GM19351 (cell line): ENCODE measurements around the gene BMPER.

Experiments
- ATAC-seq: cut with Tn5 transposase; IDR thresholded peaks from one replicate; pipeline ENCODE4 v1.9.1; 2021; ENCODE audit warnings: mild to moderate bottlenecking, moderate library complexity; ENCODE audit not compliant: unreplicated experiment

The BMPER gene

DNA sequence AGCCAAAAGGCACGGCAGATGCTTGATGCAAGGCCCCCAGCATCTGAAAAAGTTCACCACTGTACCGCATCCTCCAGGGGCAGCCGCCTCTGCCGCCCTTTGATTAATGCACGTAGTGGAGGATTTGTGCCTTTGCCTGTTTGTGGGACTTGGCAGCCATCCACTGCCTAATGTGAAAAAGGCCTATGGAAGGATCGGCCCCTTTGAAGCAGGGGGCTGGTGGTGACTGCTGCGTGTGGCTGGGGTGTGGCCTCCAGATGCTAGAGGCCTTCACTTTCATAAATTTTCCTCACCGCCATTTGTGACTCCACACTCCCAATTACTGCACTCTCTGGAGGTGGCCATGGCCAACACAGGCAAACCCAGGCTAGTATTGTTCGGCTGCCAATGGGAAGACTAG is 226.0 kb downstream of the BMPER start:
- no peak for ATAC-seq

DNA sequence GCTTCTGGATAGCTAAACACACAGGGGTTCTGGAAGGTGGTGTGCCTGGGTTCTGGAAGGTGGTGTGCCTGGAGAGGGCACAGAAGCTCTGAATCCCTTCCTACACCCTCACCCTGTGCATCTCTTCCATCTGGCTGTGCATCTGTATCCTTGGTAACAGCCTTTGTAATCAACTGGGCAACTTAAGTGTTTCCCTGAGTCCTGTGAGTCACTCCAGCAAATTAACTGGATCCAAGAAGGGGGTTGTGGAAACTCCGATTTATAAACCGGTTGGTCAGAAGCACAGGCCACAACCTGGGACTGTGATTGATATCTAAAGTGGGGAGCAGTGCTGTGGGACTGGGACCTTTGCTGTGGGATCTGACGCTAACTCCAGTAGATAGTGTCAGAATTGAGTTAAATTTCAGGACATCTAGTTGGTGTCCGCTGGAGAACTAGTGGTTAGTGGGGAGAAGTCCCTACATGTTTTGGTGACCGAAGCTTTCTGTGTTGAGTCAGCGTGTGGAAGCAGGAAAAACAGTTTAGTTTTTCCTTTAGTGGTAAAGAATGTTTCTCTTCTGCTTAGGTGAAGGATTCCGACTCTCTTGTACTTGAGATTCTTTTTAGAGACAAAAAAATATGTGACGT is 228.1 kb downstream of the BMPER start:
- ATAC-seq, result no peak

DNA sequence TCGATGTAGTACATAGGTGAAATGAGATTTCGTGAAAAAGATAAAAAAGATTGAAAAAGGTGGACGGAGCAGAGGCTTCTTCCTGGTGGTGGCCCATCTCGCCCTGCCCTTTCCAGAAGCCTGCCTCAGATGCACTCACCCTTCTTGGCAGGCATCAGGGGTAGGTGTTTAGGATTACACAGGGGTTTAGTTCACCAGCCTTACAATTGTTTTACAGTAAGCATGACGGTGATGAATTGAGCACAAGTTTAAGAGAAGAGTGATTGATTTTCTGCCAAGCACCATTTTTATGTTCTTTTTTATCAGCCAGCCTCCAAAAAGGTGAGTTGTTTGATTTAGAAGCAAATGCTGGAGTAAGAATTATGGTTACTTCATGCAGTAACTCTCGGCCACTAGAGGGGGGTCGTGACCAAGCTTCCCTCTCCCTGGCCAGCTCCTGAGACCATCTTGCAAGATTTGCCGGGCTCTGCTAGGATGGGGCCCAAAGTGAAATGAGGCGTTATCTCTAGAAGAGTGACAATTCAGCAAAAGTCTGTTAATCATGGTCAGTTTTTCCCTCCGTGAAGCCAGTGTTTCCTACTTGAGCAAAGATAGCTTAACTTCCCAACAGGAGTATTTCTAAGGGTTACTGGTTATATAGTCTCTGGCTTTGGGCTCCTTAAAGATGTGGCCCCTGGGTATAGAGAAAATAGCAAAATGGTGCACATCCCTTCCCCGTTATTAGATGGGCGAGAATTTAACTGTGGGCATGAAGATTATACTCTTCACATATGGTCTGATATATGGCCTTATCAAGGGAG is 228.8 kb downstream of the BMPER start:
- ATAC-seq, result peak; percentile 71

DNA sequence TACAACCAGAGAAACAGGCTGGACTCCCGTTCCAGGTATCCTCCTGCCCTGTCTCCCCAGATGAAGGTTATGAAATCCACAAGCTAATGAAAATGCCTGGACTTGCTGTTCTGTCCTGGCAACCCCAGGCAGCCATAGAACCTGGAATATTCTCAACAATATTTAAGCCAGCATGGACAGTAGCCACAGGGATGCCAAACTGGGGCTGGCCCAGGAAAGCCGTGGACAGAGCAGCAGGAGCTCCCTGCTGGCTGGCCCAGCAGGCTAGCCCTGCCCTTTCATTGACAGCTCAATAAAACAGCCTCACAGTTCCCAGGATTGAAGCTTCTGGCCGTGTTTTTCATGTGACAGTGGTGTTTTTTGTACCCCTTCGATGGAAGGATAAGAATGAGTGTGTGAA is 230.6 kb downstream of the BMPER start:
- no peak for ATAC-seq

DNA sequence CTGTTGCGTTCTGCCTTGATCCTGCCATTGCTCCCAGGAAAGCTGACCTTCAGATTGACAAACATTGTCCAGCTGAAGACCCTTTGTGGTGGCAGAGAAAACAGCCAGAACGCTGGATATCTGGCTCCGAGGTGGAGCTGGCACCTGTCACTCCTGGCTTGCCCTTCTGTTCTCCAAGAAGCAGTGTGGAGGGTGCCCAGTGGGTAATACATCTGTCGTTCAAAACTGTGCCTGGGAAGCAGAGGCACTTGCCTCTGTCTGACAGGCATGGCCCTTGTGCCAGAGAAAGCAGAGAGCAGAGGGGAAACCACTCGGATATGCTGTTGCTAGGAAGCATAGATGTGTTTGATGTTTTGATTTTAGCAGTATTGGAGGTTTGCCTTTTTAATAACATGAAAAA is 231.4 kb downstream of the BMPER start:
- no peak for ATAC-seq

DNA sequence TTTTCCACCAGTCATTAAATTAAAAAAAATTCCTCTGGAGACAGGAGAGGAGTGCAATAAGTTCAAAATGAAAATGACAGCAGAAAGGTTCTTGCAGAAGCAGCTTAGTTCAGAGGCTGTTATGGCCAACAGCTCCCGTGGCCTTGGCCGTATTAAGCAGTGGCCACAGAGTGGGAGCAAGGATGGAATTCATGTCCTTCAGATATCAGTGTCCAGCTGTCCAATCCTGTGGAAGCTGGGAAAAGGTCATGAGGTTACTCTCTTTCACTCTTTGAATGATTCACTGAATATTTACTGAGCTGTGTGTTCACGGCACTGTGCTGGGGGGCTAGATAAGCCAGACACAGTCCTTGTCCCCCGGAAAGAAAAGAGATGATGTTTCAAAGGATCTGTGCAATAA is 231.8 kb downstream of the BMPER start:
- no peak for ATAC-seq

DNA sequence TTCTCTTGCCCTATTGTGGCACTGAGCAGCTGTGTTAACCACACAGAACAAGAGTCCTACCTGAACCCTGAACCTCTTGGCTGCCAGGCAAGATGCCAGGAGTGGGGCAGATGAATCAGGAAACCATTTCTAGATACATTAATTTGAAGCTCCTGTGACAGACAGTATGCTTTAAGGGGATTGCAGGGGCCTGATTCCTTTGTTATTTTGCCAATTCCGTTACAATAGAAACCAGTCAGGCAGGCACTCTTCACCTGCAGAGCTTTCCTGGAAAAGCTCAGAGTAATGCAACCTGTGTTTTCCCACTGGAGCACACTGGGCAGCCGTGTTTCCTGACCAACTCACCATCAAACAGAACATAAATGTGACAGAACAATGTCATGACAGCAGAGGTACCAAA is 233.1 kb downstream of the BMPER start:
- ATAC-seq, result no peak

DNA sequence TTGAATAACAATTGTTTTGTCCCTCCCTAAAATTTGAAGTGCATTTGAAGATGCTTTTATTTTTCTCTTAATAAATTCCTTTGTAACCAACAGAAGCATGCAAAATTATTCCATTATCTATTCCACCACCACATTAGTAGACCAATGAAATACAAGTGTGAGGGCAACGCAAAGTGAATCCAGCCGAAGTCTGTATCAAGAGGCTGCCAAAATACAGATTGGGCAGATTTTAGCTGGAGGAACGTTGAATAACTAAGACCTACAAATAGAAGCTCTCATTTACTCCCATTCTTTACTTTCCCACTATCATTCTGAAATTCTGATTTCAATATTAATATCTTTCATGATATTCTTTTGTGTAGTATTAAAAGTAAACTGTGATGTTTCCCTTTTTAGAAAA is 233.7 kb downstream of the BMPER start:
- ATAC-seq, result no peak

DNA sequence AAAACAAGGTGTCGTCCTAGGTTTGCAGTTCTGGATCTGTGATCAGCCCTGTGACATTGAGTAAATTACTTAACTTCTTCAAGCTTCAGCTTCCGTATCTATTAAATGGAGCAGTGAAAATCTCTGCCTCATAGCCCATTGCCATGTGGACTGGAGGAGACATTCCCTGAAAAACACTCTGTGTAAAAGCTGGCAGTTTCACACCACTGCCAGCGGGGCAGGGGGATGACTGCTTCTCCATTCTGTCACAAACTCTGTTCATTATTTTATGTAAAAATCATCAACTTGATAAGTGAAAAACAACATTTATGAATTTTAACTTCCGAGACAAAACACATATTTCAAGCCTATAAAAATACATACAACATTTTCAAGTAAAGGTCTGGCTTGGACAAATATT is 234.7 kb downstream of the BMPER start:
- no peak for ATAC-seq

DNA sequence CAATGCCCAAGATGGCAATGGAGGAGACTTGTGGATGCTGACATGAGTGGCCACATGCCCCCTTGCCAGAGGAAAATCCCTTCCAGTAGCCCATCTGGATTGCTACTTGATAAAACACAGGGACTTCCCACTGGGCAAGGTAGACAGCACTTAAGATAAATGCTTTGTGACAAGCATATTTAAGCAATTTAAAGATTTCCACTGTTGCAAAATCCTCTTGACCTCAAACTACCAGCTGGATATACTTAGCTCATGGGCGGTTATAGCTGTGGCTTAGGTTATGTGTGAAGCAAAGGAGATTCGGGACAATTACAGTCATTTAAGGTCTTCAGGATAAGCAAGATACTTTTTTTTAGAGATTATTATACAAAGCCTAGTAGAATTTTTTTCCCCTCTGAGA is 238.1 kb downstream of the BMPER start:
- no peak for ATAC-seq

DNA sequence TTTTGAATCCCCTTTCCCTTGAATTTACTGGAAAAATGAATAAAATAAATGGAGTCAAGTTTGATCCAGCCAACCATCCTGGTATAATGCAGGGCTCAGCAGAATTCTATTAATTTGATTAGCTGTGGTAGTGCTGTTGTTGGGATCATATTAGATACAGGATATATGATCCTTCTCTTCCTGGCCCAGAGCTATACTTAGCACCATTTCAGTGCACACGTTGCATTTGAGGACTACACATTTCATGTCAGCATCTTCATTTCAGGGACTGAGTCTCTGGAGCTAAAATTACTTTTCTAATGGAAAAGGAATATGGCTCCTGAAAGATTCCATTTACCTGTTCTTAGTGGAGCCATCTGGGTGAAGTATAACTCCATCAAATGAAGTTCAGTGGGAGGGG is 240.3 kb downstream of the BMPER start:
- no peak for ATAC-seq

DNA sequence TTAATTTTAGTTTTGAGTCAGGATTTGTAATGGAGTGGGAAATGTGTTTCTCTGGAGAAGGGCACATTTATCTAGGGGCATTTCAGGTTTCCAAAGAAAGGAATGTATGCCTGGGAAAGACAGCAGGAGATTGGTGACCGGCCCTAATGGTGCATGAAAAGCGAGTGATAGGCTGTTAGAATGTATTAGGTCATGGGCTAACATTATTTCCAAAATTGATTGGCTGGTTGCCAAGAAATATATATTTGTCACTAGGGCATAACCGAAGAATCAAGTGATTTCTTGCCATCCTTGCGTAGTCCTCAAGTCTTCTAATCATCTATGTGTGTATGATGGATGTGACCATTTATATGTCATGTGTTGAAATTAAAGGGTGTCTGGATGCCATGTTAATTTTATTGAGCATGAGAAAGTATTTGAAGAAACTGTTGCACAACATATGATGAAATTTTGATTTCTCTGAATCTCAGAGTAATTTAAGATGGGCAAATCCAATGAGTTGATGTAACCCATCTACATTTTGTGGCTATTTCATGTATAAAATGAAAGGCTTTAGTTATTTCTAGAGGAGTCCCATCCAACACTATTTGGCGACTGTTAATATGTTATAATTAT is 248.4 kb downstream of the BMPER start:
- no peak for ATAC-seq

DNA sequence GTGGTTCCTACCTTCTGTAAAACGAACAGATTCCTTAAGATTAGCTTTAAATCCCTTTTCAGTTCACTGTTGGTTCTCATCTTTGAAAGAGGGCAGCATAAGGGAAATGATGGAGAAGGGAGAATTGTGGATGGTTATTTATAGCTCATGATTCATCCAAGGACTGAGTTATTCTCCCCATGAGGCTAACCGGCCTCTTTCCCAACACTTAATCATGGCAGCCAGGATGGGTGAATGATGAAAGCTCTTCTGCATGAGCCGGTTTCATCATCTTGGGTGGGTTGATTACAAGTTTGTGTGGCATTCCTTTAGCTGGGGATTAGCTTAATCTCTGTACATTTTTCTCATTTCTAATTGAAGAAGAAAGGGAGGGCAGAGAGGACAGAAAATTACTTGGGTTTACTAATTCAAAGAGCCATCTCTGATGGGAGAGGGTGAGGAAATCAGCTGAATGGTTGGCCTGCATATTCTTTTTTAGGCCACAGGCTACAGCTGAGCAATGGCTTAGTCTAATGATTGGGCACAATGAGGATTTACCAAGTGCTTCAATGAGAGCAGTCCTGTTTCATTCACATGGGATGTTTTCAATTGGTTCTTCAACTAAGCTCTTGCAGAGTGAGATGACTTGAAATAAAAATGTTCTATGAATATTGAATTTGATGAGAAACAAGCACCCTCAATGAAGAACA is 250.0 kb downstream of the BMPER start:
- ATAC-seq, result no peak

DNA sequence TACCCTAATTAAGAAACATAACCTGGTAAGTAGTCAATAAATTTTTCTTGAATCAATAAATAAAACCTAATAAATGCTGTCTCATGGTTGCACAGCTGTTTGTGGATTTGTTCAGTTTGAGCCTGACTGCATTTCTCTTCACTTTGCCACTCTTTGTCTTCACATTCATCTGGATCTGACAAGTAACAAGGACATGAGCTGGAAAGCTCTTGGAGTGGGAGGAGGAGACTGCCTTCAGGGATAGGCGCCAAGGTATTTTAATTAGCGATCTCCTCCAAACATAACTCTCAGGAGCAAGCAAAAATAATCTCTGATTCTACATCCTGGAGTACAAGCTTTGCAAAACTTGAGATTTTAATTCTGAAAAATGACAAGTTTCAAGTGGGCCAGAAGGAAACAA is 251.0 kb downstream of the BMPER start:
- ATAC-seq, result no peak

DNA sequence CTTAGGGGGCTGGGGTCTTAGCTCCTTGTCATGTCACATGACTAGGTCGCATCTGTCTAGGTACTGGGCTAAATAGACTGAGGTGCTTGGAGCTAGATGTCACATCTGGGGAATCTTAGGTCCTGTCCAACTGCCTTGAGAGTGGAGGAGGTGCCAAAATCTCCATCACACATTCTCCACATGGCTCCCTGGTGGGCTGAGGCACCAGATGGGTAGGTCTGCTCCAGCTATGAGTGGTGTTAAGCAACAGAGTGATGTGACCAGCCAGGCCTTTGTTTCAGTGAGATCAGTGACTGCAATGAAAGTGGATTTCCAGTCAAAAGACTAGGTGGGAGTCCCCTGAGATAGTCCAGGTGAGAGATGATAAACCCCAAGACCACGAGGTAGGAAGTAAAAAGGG is 251.8 kb downstream of the BMPER start:
- no peak for ATAC-seq

DNA sequence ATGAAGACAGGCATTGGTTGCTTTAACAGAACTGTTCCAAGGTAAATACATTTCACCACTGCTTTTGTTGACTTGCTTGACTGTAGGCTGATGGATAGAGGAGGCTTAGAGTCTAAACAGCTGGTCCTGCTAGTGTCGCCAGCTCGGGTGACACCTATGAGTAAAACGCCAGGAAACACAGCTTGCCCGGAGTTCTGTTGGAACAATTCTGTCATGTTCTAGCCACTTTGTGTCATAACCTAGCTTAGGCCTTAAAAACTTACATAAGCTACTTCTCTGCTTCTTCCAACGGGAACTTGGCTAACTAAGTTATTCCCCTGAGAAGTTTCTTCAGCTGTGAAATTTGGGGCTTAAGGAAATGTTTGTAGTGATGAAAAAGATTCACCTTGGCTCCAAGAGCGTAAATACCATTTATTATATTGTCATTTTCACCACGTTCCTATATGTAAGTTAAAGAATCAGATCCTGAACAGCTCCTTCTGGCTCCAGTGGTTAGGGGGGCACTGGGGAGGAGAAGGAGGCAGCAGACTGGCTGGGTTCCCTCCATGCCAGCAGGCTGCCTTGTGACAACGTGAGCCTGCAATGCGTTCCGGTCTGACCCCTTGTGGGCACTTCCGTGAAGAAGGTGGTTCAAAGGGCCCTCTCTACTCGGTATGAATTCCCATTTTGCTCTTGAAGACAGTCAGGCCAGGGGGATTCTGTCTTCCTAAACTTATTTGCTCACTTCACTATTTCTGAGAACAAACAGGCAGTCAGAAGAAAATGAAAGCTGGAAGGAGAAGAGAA is 253.2 kb downstream of the BMPER start:
- ATAC-seq, result no peak

DNA sequence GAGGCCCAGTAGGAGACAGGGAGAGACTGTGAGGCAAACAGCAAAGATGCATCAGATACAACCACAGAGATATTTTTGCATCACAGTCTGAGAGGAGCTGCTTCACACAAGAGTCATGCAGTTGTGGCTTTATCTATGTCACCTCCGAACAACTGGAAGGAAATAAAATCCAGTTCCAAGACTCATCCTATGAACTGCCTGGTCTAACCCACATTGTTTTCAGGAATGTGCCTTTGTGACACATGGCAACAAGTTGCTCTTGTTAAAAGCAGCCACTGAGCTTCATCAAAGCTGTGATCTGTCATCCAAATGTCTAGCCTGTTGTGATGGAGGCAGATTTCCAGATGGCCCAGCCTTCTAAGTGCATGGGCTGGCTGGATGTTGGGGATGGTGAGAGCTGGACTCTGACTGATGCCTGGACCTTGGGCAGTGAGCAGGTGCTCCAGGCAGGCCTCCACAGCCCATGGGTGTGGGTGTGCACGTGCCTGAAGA is 255.0 kb downstream of the BMPER start:
- ATAC-seq, result no peak

DNA sequence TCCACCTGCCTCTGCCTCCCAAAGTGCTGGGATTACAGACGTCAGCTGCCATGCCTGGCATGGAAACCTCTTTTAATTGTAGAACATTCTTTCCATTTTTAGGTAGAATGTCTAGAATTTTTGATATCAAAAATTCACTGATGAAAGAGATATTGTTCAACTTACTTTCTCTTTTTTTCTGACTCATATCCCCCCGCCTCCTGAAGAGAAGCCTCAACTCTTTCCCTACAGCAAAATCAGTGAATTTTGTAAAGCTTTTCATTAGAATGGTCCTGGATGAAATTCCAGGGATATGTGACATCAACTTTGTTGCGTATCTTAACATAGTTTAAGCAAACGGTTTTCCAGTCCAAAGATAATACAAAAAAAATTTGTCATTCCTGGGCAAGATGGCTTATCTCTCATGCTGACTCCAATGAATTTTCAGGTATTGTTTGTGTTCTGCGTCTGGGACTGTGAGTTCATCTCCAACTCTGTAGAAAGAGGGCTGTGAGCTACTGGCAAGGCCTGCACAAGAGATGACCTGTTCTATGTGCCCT is 256.8 kb downstream of the BMPER start:
- no peak for ATAC-seq

DNA sequence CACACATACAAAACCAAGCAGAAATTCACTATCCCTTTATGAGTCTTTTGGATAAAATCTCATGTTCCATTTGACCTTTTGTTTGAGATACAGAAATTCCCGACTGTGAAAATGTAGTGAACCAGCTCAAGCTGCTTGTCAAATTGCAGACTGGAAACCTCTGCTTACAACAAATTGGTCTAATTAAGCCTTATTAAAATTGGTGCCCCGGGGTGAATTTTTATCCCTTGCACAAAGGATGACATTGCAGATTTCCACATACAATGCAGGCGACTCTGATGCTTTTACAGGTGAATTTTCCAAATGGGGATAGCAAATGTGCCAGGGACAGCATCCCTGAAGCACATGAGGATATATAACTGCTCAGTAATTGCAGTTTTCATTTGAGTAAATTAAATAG is 257.3 kb downstream of the BMPER start:
- no peak for ATAC-seq

DNA sequence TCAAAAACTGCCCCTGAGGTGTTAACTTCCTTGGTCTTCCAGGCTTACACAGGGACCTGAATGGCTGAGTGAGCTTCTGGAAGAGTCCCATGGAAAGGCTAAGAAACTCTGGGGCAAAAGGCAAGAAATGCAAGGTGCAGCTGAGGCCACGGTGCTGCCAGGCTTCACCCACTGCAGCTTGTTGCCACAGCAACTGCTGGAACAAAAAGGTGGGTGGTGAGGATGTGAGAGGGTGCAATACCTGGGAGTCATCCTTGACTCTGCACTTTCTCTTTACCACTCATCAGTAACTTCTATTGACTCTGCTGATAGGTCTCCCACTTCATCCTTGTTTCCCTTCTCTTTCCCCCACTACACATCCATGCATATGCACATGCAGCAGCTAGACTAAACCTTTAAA is 258.6 kb downstream of the BMPER start:
- ATAC-seq, result no peak

DNA sequence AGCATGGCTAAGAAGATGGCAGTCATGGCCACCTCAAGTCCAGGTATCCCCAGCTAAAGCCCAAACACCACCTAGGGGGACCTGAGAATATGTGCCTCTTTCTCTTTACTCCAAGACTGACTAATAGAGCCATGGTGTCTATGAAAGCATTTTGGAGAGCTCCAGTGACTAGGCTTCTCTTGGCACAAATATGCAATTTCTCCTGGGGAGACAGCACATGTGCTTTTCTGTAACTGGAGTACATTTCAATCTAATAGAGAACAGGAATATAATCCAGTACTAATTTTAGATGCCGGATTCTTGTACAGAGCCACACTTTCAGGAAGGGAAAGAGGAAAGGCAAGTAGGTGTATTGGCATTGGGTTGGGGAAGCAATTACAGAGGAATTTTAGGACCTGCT is 260.1 kb downstream of the BMPER start:
- ATAC-seq, result no peak
